Osteocyte (in vitro differentiated cells): ENCODE data around the gene NIT1. TPM values are rescaled to one million over a fixed set of nuclear protein-coding genes. Genes with fewer than 3 reads are reported as not detected.

Source experiments
- DNase-seq: peaks from one replicate; pipeline ENCODE4 v3.0.0; 2021; ENCODE audit warnings: mixed read lengths; ENCODE audit not compliant: unreplicated experiment; ENCODE audit errors: extremely low spot score
- H3K27ac Mint-ChIP-seq: one replicate; pipeline ENCODE4 v1.8.0; 2021; ENCODE audit warnings: mild to moderate bottlenecking, mixed read lengths; ENCODE audit not compliant: unreplicated experiment
- H3K27me3 Mint-ChIP-seq: one replicate; pipeline ENCODE4 v1.8.0; 2021; ENCODE audit warnings: mixed read lengths; ENCODE audit not compliant: unreplicated experiment
- H3K36me3 Mint-ChIP-seq: one replicate; pipeline ENCODE4 v1.8.0; 2021; ENCODE audit warnings: mixed read lengths; ENCODE audit not compliant: unreplicated experiment
- H3K4me1 Mint-ChIP-seq: one replicate; pipeline ENCODE4 v1.8.0; 2021; ENCODE audit warnings: mixed read lengths; ENCODE audit not compliant: unreplicated experiment
- H3K4me3 Mint-ChIP-seq: one replicate; pipeline ENCODE4 v1.8.0; 2021; ENCODE audit warnings: mild to moderate bottlenecking, moderate library complexity, mixed read lengths; ENCODE audit not compliant: unreplicated experiment
- H3K9me3 Mint-ChIP-seq: one replicate; pipeline ENCODE4 v1.8.0; 2021; ENCODE audit warnings: mixed read lengths; ENCODE audit not compliant: unreplicated experiment
- total RNA-seq: library from RNA; stranded (reverse); gene quantifications from 2 replicates; pipeline ENCODE4 v1.2.1, GENCODE V29; 2021
- TF ChIP-seq, protein P1 (sequence below): fragments of 200-600 bp; sonication (generic); IDR thresholded peaks from 2 replicates; pipeline ENCODE4 v1.5.0; 2021; ENCODE audit warnings: antibody characterized with exemption, mild to moderate bottlenecking, moderate library complexity

The NIT1 gene
- total RNA-seq, 1 donor from 2014 or later = 33.2 TPM

DNA sequence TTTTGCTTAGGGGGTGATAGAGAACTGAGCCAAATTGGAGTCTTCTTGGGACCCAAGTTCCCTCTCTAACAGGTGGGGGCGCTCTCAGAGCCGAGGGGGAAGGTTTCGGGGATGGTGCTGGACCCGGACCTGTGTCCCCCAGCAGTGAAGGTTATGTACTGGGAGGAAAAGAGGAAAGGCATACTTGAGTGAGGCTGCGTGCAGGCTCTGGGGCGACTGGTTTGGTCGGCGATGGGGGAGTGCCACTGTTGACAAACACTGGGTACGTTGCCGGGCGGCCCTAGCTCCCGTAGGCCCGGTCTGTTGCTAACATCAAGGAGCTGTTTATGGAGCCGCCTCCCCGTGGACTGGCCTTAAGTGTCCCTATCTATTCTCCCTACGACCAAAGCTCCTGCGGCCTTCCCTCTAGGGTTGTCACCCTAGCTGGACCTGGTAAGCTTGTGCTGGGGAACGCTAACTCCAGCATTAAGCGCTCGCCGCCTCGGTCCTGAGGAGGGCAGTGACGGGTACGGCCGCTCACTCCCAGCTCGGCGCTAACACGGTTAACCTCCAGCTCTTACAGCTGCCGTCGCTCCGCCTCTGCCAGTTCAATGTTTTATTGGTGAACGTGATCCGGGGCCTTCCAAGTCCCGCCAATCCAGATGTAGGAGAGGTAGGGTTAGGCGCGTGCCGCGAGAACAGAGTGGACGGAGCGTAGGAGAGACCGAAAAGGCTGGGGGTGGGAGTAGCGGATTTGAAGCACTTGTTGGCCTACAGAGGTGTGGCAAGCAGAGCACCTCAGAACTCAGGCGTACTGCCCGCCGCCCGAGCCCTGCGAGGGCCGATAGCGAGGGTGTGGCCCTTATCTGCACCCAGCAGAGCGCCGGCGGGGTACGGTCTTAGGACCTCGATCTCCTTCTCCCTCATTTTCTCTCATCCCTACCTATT, 48.1 kb downstream of the NIT1 start, which contains the start of gene PPOX:
Gene PPOX (plus strand): TSS at position 685 of the 927 bp plus-strand sequence. CDS start 422 bp downstream, outside the sequence.
- H3K27me3 Mint-ChIP-seq = no peaks in the 10 kb centered on the region
- H3K36me3 Mint-ChIP-seq = peaks cover 19% of the 10 kb centered on the region
- peak within 1 kb of the TSS; percentile 100 for H3K27ac Mint-ChIP-seq
- H3K4me1 Mint-ChIP-seq = peaks cover 34% of the 10 kb centered on the region
- peak within 1 kb of the TSS; percentile 90 for H3K4me3 Mint-ChIP-seq
- TF ChIP-seq, protein P1, sequence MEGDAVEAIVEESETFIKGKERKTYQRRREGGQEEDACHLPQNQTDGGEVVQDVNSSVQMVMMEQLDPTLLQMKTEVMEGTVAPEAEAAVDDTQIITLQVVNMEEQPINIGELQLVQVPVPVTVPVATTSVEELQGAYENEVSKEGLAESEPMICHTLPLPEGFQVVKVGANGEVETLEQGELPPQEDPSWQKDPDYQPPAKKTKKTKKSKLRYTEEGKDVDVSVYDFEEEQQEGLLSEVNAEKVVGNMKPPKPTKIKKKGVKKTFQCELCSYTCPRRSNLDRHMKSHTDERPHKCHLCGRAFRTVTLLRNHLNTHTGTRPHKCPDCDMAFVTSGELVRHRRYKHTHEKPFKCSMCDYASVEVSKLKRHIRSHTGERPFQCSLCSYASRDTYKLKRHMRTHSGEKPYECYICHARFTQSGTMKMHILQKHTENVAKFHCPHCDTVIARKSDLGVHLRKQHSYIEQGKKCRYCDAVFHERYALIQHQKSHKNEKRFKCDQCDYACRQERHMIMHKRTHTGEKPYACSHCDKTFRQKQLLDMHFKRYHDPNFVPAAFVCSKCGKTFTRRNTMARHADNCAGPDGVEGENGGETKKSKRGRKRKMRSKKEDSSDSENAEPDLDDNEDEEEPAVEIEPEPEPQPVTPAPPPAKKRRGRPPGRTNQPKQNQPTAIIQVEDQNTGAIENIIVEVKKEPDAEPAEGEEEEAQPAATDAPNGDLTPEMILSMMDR = peak; percentile 61
- peak; percentile 97 for DNase-seq
- H3K9me3 Mint-ChIP-seq = no peaks in the 10 kb centered on the region

GRCh38 chr1:161166669-161167548, 49.0 kb downstream of the NIT1 start:
- no peaks in the 10 kb centered on the region for H3K27me3 Mint-ChIP-seq
- H3K9me3 Mint-ChIP-seq = no peaks in the 10 kb centered on the region
- TF ChIP-seq, protein P1 = no peak
- peaks cover 25% of the 10 kb centered on the region for H3K36me3 Mint-ChIP-seq
- peak overlapping the region; percentile 100 for H3K27ac Mint-ChIP-seq
- H3K4me3 Mint-ChIP-seq = peak overlapping the region; percentile 90
- DNase-seq = no peak
- H3K4me1 Mint-ChIP-seq = peaks cover 29% of the 10 kb centered on the region

- TF ChIP-seq, protein P1 = no peak
Observed at GRCh38 chr1:161168906-161169305, 51.0 kb downstream of the NIT1 start.

More at GRCh38 chr1:161168906-161169305, 51.0 kb downstream of the NIT1 start:
- H3K36me3 Mint-ChIP-seq = peaks cover 32% of the 10 kb centered on the region
- H3K4me3 Mint-ChIP-seq = no peak overlapping the region
- no peak overlapping the region for H3K27ac Mint-ChIP-seq
- no peaks in the 10 kb centered on the region for H3K9me3 Mint-ChIP-seq
- no peak for DNase-seq
- H3K4me1 Mint-ChIP-seq = peaks cover 42% of the 10 kb centered on the region
- H3K27me3 Mint-ChIP-seq = no peaks in the 10 kb centered on the region

Other genes starting within 250 kb of the NIT1 start
- gene ITLN1, start 232.9 kb upstream of the NIT1 start, total RNA-seq = not detected in 2 replicates
- gene ITLN2, start 163.3 kb upstream of the NIT1 start, total RNA-seq = not detected in 2 replicates
- 1.4 and 1.5 TPM in 2 replicates for gene F11R, start 97.0 kb upstream of the NIT1 start, total RNA-seq
- gene TSTD1, start 79.1 kb upstream of the NIT1 start, total RNA-seq = 0.73 TPM in 1 of 2 replicates, not detected in the other
- 51.5 and 57.2 TPM in 2 replicates for gene USF1, start 72.1 kb upstream of the NIT1 start, total RNA-seq
- gene ARHGAP30, start 48.2 kb upstream of the NIT1 start, total RNA-seq = not detected in 2 replicates
- gene NECTIN4, start 28.5 kb upstream of the NIT1 start, total RNA-seq = not detected in 2 replicates
- gene KLHDC9, start 19.7 kb upstream of the NIT1 start, total RNA-seq = 3.6 and 3.7 TPM in 2 replicates
- gene PFDN2, start 68 bp upstream of the NIT1 start, total RNA-seq = 48.9 and 49.2 TPM in 2 replicates
- gene DEDD, start 14.6 kb downstream of the NIT1 start, total RNA-seq = 40.8 and 43.1 TPM in 2 replicates
- 98.2 and 100 TPM in 2 replicates for gene UFC1, start 35.9 kb downstream of the NIT1 start, total RNA-seq
- 25.5 and 27.5 TPM in 2 replicates for gene USP21, start 41.4 kb downstream of the NIT1 start, total RNA-seq
- gene PPOX, start 48.3 kb downstream of the NIT1 start, total RNA-seq = 37.1 and 37.9 TPM in 2 replicates
- gene B4GALT3, start 59.4 kb downstream of the NIT1 start, total RNA-seq = 21.7 and 24.3 TPM in 2 replicates
- 1.2 TPM in 2 replicates for gene ADAMTS4, start 80.9 kb downstream of the NIT1 start, total RNA-seq
- gene NDUFS2, start 84.3 kb downstream of the NIT1 start, total RNA-seq = 82.0 and 82.5 TPM in 2 replicates
- not detected in 2 replicates for gene FCER1G, start 97.2 kb downstream of the NIT1 start, total RNA-seq
- not detected in 2 replicates for gene APOA2, start 105.5 kb downstream of the NIT1 start, total RNA-seq
- 8.6 and 10.3 TPM in 2 replicates for gene TOMM40L, start 108.0 kb downstream of the NIT1 start, total RNA-seq
- gene NR1I3, start 120.1 kb downstream of the NIT1 start, total RNA-seq = not detected in 2 replicates
- gene PCP4L1, start 140.6 kb downstream of the NIT1 start, total RNA-seq = not detected in 2 replicates
- gene MPZ, start 191.9 kb downstream of the NIT1 start, total RNA-seq = 0.44 and 0.81 TPM in 2 replicates
- 148 and 164 TPM in 2 replicates for gene SDHC, start 196.3 kb downstream of the NIT1 start, total RNA-seq
- not detected in 2 replicates for gene CFAP126, start 249.8 kb downstream of the NIT1 start, total RNA-seq